ENCODE measurements around the gene LAMA2. TPM values are rescaled to one million over a fixed set of nuclear protein-coding genes. Genes with fewer than 3 reads are reported as not detected.

LAMA2 gene
- total RNA-seq, 2 donors from 2014 or later, result 120 to 125 TPM

- intact Hi-C loops (cut with DNase I), result no loop called here
- ATAC-seq (no peak), DNase-seq (no peak)
Measured at GRCh38 chr6:129309154-129309553, 426.2 kb downstream of the LAMA2 start.

GRCh38 chr6:129312880-129313279, 429.9 kb downstream of the LAMA2 start:
- ATAC-seq (peak in 1 of 2 donors; percentile 72), DNase-seq (no peak)
- intact Hi-C loops (cut with DNase I), result no loop called here

- ATAC-seq, result peak; percentile 67 to 73
- DNase-seq, result peak; percentile 31
- intact Hi-C loops (cut with DNase I), result no loop called here
Measured at GRCh38 chr6:129314575-129314974, 431.6 kb downstream of the LAMA2 start.

- intact Hi-C loops (cut with DNase I), result no loop called here
- DNase-seq, result peak; percentile 16
- ATAC-seq, result no peak
Measured at GRCh38 chr6:129317931-129318820, 435.2 kb downstream of the LAMA2 start.

- no peak for DNase-seq
- intact Hi-C loops (cut with DNase I), result no loop called here
- no peak for ATAC-seq
Measured at GRCh38 chr6:129320892-129321291, 438.0 kb downstream of the LAMA2 start.

GRCh38 chr6:129321303-129321702, 438.4 kb downstream of the LAMA2 start:
- intact Hi-C loops (cut with DNase I), result no loop called here
- no peak for ATAC-seq

GRCh38 chr6:129324345-129324744, 441.4 kb downstream of the LAMA2 start:
- DNase-seq (no peak), ATAC-seq (no peak)
- intact Hi-C loops (cut with DNase I), result no loop called here

More at GRCh38 chr6:129321303-129321702, 438.4 kb downstream of the LAMA2 start:
- no peak for DNase-seq

- no peak for ATAC-seq
- intact Hi-C loops (cut with DNase I), result no loop called here
- no peak for DNase-seq
Measured at GRCh38 chr6:129329678-129330077, 446.7 kb downstream of the LAMA2 start.

- intact Hi-C loops (cut with DNase I), result no loop called here
- DNase-seq (no peak), ATAC-seq (no peak)
Measured at GRCh38 chr6:129331450-129332138, 448.7 kb downstream of the LAMA2 start.

- intact Hi-C loops (cut with DNase I), result no loop called here
- no peak for DNase-seq
- no peak for ATAC-seq
Measured at GRCh38 chr6:129335792-129336191, 452.9 kb downstream of the LAMA2 start.

GRCh38 chr6:129338683-129339082, 455.7 kb downstream of the LAMA2 start:
- DNase-seq, result no peak
- no peak for ATAC-seq
- intact Hi-C loops (cut with DNase I), result no loop called here

GRCh38 chr6:129340983-129341382, 458.0 kb downstream of the LAMA2 start:
- intact Hi-C loops (cut with DNase I), result no loop called here
- DNase-seq, result no peak
- ATAC-seq, result peak in 1 of 2 donors; percentile 68

- intact Hi-C loops (cut with DNase I), result no loop called here
- peak in 1 of 2 donors; percentile 49 for ATAC-seq
- no peak for DNase-seq
Measured at GRCh38 chr6:129342243-129342642, 459.3 kb downstream of the LAMA2 start.

GRCh38 chr6:129342796-129343195, 459.9 kb downstream of the LAMA2 start:
- intact Hi-C loops (cut with DNase I), result no loop called here
- DNase-seq (no peak), ATAC-seq (no peak)

- intact Hi-C loops (cut with DNase I), result no loop called here
- DNase-seq, result no peak
- no peak for ATAC-seq
Measured at GRCh38 chr6:129344379-129344778, 461.4 kb downstream of the LAMA2 start.

- DNase-seq, result no peak
- intact Hi-C loops (cut with DNase I), result no loop called here
- ATAC-seq, result peak in 1 of 2 donors; percentile 13
Measured at GRCh38 chr6:129345890-129346289, 463.0 kb downstream of the LAMA2 start.

GRCh38 chr6:129346964-129347363, 464.0 kb downstream of the LAMA2 start:
- intact Hi-C loops (cut with DNase I), result no loop called here
- ATAC-seq (peak; percentile 88 to 94), DNase-seq (no peak)

GRCh38 chr6:129350278-129350677, 467.3 kb downstream of the LAMA2 start:
- intact Hi-C loops (cut with DNase I), result no loop called here
- ATAC-seq, result no peak
- DNase-seq, result no peak

GRCh38 chr6:129351807-129352206, 468.9 kb downstream of the LAMA2 start:
- intact Hi-C loops (cut with DNase I), result no loop called here
- ATAC-seq, result peak in 1 of 2 donors; percentile 68
- no peak for DNase-seq

- intact Hi-C loops (cut with DNase I), result no loop called here
- ATAC-seq (peak in 1 of 2 donors; percentile 47), DNase-seq (peak; percentile 34)
Measured at GRCh38 chr6:129353067-129353466, 470.1 kb downstream of the LAMA2 start.
